KBM-7 (cell line): ENCODE measurements around the gene ARHGEF10L.
A peak's percentile ranks its signal among the peaks of the same experiment; 100 is the strongest.

Experiments
- DNase-seq: peaks from one replicate; pipeline ENCODE4 v3.0.0-alpha.2; 2015
- in situ Hi-C: fragments of 300-500 bp; cut with MboI; formaldehyde crosslinking; loops from 2 replicates; pipeline ENCODE4 v1.14.3; 2020; ENCODE audit warnings: low sequenced_read_pairs, low pct_unique_long_range_greater_than_20kb, mixed read lengths

The ARHGEF10L gene

DNA sequence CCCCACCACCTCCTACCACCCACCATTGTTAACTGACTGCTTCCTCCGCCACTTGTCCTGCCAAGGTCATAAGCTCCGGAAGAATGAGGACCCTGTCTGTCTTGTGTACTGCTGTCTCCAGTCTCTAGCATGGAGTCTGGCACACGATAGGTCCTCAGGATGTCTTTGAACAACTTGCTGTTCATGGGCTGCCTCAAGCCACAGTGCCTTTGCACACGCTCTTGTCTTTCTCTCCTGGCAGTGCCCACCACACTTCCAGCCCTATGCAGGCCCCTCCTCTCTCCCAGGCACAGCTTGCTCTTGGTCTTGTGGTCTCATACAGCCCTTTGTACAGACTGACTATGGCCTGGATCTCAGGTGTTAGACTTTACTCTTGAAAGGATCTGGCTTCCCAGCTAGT, 97.6 kb downstream of the ARHGEF10L start:
- in situ Hi-C loops = no loop called here

DNA sequence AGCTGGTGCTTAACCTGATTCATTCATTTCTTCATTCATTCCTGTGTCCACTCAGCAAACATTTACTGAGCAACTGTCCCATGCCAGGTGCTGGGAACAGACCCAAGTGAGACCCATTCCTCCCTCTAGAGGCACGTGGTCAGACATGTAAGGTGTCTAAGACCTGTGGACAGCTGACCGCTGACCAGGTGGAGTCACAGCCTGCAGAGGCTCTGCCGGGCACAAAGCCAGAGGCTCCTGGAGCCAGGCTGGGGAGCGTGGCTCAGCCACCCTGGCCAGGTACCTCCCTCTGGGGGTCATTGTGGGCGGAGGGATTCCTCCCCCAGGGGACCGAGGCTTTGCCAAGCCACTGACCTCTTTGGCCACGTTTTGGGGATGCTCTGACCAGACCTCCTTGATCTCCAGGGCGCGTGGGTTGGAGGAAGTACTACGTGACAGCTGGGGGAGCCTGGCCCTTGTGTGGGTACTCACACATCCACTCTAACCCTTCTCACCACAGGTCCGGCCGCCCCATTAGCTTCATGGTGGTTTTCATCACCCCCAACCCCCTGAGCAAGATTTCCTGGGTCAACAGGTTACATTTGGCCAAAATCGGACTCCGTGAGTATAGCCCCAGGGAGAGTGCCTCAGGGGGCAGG, 100.3 kb downstream of the ARHGEF10L start:
- no peak for DNase-seq
- in situ Hi-C loops = no loop called here

More for the DNA sequence above, 97.6 kb downstream of the ARHGEF10L start:
- DNase-seq = no peak

- in situ Hi-C loops = no loop called here
- DNase-seq = no peak
These were observed 100.9 kb downstream of the ARHGEF10L start for GRCh38 chr1:17640393-17640792.

DNA sequence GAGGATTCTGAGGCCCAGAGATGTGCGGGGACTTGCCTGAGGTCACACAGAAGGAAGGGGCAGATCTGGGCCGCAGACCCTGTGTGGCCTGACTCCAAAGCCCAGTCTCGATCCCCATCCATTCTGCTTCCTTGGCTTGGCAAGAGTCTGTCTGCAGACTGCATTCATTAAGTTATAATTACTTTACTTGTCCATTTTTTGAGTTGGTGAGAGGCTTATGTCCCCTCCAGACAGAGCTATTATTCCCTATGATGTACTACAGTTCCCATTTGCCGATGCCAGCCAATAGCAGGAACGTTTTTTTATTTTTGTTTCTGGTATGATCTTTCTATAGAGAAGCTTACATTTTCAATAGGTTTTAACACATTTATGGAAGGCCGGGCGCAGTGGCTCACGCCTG, 101.5 kb downstream of the ARHGEF10L start:
- in situ Hi-C loops = no loop called here
- DNase-seq = no peak

DNA sequence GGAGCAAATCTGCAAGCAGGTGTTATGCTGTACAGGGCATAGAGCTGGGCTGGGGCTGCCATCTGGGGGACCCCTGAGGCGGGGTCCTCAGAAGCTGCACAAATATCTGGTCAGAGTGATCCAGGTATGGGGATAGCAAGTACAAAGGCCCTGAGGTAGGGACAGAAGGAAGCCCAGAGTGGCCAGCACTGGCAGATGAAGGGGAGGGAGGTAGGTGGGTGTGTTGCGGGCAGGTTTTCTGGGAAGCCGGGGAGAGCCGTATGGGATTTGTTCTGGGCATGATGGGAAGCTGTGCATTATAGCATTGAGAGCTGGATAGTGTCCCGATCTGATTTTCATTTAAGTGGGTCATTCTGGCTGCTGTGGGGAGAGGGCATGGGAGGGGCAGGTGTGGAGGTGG, 102.7 kb downstream of the ARHGEF10L start:
- no peak for DNase-seq
- in situ Hi-C loops = no loop called here

- in situ Hi-C loops = no loop called here
- DNase-seq = no peak
These were observed 103.4 kb downstream of the ARHGEF10L start for GRCh38 chr1:17642943-17643342.

DNA sequence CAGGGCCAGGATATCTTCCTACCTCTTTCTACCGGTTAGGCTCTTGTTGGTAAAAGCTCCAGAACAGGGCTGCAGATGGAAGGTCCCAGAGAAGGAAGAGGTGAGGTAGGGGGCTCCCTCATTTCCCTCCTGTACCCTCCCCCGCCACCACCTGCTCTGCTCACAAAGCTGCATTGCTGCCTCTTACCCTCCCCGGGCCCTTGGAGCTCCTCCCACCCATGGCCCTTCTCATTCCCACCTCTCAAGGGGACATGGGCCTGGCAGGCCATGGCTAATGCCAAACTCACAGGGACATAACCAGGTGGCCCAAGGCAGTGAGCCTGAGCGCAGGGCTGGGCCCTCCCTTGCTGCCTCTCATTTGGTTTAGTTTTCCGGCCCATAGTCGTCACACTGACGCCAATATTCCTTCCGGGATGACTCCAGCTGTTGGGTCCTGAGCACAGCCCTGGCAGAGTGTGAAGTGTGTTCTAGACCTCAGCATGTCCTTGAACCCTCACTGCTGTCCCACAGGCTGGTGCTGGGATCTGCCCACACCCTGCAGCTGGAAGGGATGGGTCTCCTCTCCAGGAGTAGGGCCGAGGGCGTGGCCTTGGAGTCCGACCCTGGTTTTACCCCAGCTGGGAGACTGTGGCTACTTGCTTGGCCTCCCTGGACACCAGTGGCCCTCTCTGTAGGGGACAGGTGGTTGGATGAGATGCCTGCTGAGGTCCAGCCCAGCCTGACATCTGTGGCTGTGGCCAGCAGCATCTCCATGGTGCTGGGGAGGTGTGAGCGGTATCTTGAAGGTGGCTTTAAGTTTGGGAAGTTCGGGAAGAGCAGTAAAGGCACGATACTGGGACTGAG, 104.6 kb downstream of the ARHGEF10L start:
- DNase-seq = no peak
- in situ Hi-C loops = no loop called here

- in situ Hi-C loops = no loop called here
- no peak for DNase-seq
These were observed 105.8 kb downstream of the ARHGEF10L start for GRCh38 chr1:17645068-17645911.

DNA sequence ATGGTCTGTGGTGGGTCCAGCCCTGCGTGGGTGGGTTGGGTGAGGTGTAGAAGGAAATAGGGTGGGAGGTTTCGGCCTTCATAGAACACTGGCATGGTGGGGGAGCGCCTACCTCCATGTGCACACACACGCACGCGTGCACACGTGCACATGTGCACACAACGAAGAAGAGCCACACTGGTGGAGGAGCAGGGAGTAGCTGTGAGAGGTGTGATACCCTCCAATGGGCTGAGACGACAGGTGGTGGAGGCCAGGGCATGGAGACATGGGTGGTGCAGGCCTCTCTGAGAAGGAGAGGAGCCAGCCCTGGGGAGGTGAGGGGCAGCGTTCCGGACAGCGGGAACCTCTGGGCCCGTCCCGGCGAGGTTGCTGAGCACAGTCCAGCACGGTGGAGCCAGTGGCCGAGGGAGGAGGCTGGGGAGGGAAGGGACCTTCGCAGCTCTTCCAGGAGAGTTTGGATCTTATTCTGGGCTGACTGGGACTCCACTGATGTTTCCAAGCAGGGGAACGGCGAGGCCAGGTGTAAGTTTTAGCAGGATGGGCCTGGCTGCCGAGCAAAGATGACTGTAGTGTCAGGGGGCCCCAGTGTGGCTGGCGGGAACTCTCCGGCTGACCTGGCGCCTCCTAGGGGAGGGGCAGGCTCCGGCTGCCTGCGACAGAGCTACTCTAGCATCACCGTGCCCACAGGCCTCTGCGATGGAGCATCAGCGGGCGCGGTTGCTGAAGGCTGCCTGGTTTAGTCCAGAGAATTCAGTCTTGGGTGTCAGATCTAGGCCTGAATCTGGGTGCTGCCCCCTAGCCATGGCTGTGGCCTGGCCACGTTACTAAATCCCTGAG, 107.2 kb downstream of the ARHGEF10L start:
- DNase-seq = no peak
- in situ Hi-C loops = no loop called here

DNA sequence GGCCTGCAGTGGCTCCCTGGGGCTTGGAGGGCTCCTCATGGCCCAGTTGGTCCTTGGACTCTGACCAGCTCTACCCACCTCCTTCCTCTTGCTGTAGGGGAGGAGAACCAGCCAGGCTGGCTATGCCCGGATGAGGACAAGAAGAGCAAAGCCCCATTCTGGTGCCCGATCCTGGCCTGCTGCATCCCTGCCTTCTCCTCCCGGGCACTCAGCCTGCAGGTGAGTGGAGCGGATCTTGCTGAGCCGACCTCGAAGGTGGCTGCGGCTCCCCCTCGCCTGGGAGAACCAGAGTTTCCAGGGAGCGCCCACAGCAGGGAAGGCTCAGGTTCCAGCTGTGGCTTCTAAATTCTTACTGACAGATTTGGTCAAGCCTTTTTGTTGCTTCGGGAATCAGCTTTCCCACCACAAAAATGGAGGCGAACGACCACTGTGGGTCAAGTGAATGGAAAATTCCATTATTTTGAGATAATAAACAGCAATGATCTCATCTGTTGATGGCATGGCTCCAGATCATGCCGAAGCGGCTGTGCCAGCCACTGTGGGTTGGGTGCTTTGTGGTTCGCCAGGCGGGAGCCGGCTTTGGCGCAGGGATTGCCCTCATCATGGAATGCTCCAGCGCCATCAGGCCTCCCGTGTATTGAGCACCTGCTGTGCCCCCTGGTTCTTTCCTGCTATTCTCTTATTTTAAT, 109.1 kb downstream of the ARHGEF10L start:
- in situ Hi-C loops = no loop called here
- no peak for DNase-seq

DNA sequence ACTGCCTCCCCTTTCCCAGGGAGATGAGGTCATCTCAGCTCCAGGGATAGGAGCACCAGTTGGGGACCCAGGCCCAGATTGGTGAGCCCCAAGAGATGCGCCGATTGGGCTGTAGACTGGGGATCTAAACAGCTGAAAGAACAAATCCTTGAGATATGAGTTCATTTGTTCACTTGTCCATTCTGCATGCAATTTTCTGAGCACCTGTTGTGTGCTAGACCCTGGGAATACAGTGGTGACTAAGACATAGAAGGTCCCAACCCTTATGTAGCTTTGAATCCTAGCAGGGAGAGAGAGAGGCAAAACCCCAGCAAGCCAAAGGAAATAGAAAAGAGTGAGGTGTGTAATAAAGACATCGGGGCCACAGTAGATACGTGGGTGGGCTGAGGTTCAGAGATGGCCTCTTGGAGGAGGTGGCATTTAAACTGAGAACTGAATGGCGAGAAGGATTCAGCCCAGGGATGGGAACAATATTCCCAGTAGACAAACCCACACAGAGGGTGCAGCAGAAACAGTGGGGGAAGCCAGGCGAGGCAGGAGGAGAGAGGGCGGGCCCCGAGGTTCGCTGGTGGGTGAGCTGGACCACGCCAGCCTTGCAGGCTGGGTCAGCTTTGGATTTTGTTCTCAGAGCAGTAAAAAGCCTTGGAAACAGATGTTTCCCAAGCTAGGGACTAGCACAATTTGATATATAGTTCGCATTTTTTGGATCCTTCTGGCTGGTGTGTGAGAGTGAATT, 110.0 kb downstream of the ARHGEF10L start:
- no peak for DNase-seq
- in situ Hi-C loops = no loop called here

DNA sequence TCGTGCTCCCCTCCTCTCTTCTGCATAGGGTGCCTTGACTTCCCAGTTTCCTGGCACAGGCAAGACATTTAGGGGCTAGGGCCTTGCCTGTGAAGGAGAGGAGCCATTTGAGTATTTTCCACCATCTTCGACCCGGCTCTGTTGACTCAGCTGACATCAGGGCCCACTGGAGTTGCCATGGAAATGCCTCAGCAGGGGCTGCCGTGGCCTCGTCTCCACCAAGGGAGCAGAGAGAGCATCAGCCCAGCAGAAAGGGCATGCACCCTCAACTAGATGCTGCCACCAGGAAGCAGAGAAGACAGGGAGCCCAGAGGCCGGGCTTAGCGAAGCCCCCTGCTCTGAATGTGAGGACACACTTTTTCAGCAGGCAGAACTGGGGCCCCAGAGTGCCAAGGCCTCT, 113.8 kb downstream of the ARHGEF10L start:
- DNase-seq = no peak
- in situ Hi-C loops = no loop called here

DNA sequence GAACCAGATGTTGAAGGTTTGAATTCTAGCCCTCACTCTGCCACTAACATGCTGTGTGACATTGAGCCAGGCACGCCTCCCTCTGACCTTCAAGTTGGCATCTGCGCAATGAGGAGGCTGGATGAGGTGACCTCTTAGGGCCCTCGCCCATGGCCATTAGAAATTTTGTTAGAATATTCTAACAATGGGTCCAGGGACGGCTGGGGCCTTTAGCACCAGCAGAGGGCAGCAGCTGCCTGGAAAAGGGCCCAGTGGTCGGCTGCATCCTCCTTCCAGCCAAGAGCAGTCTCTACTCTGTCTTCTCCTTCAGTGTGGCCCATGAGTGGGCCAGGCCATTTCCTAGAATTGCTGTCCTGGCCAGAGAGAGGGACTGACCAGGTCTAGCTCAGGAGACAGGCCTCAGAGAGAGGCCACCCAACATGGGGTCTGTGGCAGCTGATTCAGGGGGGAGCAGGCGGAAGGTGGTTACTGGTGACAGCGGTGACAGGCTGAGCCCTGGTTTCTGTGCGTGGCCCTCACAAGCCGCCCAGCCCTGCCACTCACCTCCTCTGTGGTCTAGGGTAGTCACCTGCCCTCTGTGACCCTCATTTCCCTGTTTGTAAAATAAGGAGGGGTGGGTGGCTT, 114.3 kb downstream of the ARHGEF10L start:
- in situ Hi-C loops = no loop called here
- peak; percentile 44 for DNase-seq

DNA sequence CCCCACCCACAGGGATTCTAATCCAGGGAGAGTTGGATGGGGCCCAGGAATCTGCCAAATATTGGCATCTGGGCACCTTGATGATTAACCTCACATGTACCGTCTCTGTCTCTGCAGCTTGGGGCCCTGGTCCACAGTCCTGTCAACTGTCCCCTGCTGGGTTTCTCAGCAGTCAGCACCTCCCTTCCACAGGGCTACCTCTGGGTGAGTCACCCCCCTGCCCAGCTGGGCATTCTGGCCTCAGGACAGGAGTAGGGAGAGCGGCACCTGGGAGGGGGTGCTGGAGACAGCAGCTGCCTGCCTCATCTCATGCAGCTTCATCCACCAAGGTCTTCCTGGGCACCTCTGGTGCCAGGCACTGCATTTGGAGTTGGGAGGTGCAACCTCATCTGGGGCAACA, 115.0 kb downstream of the ARHGEF10L start:
- DNase-seq = no peak
- in situ Hi-C loops = no loop called here

DNA sequence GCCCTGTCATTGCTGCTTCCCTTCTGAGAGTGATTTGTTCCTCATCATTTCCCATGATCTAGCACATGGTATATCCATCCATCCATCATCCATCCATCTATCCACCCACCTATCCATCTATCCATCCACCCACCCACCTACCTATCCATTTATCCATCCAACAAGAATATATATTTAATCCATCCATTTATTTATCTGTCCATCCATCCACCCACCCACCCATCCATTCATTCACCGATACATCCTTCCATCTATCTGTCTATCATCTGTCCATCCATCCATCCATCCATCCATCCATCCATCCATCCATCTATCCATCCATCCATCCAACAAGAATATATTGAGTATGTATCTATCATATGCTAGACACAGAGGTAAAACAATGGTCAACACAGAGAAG, 115.7 kb downstream of the ARHGEF10L start:
- in situ Hi-C loops = no loop called here
- DNase-seq = no peak

GRCh38 chr1:17655922-17656321, 116.4 kb downstream of the ARHGEF10L start:
- DNase-seq = no peak
- in situ Hi-C loops = no loop called here

DNA sequence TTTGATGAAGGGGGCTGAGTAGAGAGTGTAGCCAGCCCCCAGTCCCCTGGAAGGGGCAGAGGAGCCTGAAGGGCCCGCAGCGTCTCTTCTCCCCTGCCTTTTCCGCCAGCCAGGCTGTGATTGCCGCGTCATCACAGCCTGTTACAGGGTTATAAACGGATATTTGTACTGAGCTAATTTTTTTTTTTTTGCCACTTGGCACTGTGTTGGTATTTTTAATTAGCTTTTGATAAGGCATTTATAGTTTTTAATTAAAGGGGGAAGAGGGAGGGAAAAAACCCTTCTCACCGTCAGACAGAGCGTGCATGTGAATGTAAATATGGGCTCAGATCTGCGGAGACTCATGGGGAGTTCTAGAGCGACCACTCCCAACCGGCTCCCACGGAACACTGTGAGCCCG, 117.9 kb downstream of the ARHGEF10L start:
- DNase-seq = no peak
- in situ Hi-C loops = no loop called here

- in situ Hi-C loops = no loop called here
- no peak for DNase-seq
These were observed 119.3 kb downstream of the ARHGEF10L start for GRCh38 chr1:17658837-17659236.
